Measurements from ENCODE around the gene ADAMTSL1.
A peak's percentile ranks its signal among the peaks of the same experiment; 100 is the strongest.

The ADAMTSL1 gene

DNA sequence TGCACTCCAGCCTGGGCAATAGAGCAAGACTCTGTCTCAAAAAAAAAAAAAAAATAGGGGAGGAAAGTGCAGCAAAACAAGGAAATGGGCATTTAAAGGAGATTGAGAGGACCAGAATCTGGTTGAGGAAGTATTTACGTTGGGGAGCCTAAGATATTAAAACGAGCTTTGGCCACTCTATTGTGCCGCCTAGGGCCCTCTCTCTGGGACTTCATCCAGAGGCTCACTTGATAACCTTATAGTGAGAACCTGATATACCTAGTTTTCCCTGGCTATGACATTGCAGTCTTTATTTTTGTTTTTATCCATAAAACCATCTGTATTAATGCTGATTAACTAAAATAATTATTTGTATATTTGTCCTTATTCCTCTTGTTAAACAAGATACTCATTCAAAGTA is 345.5 kb downstream of the ADAMTSL1 start:
- no peak for DNase-seq (ENCODE audit: low read depth)

DNA sequence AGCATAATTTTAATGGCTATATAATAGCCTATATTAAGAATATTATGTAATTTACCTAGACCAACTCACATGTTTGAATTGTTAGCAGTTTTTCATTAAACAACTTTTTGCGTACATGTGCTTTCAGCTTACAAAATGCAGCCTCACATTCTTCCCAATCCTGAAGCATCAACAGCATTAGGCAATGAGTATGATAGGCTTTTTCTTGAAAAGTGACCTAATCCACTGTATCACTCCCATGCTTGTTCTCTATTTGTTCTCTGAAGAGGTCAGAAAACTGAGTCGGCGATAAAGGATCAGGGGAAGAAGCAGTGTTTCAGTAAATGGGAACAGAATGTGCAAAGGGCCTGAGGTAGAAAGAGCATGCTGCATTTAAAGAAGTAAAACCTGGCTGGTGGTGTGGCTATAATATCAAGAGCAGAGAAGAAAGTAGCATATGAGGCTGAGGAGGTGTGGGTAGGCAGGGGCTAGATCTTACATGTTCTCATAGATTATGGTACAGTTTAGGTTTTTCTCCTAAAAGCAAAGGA is 346.7 kb downstream of the ADAMTSL1 start:
- DNase-seq (ENCODE audit: low read depth): no peak

DNA sequence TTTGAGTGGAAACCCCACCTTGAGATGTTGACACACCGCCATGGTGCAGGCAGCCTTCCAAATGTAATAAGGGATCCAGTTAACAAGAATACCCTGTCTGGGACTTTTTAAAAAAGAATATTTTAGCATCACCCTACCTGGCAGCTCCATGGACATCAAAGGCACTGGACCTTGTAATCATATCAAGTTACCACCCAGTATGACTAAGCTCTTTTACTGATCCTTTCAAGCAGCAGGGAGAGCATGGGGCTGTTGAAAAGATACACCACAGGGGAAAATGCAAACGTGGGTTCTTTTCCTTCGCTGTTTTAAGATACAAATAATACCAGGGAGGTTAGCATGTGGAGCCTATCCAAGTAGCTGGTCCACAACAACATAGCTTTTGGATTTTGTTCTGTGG is 347.8 kb downstream of the ADAMTSL1 start:
- no peak for DNase-seq (ENCODE audit: low read depth)

DNA sequence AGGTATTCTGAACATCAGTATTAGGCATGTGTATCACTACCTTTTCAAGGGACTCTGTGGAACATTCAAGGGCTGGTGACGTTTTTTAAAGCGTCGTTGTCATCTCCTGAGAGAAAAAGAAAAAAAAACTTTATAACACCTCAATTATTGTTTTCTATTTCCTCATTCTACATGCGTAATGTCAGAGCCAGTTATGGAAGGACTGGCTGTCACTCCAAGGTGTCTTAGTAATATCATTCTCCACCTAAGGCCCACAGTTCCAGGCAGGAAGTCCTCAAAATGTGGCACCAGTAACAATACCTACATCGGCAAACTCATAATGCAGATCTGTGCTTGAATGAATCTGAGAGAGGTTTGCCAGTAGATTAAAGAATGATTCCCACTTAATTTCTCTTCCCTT is 348.9 kb downstream of the ADAMTSL1 start:
- no peak for DNase-seq (ENCODE audit: low read depth)

GRCh38 chr9:18824095-18824666 is 350.2 kb downstream of the ADAMTSL1 start:
- no peak for DNase-seq (ENCODE audit: low read depth)

DNA sequence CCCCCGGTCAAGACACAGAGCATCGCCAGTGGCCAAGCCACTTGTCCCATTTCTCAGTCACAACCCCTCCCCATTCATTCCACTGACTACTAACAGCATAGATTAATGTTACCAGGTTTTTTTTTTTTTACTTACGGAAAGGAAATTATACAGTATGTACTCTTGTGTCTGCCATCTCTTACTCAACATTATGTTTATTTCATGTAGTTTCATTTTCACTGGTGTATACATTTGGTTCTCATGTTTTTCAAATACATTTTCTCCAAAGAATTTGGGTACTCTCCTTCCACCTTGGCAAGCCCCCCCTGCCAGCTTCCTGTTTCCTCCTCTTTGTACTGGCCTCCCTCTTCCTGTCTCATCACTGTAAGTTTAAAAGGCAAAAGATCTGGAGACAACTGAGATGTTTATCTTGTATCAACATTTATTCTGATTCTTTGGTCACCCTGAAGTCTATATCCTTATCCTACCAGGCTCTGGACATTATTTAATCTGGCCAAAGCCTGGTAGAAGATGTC is 351.8 kb downstream of the ADAMTSL1 start:
- no peak for DNase-seq (ENCODE audit: low read depth)

DNA sequence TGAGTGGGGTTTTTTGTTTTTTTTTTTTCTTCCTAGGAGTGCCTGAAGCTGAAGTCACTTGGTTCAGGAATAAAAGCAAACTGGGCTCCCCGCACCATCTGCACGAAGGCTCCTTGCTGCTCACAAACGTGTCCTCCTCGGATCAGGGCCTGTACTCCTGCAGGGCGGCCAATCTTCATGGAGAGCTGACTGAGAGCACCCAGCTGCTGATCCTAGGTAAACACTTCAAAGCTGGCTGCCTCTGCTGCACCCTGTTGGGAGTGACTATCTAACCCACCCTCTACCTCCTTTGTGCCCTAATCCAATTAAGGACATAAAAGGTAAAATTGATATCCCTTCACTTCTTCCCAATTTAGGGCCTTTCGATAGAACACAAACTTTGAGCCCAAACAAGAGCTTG is 352.3 kb downstream of the ADAMTSL1 start:
- no peak for DNase-seq (ENCODE audit: low read depth)

DNA sequence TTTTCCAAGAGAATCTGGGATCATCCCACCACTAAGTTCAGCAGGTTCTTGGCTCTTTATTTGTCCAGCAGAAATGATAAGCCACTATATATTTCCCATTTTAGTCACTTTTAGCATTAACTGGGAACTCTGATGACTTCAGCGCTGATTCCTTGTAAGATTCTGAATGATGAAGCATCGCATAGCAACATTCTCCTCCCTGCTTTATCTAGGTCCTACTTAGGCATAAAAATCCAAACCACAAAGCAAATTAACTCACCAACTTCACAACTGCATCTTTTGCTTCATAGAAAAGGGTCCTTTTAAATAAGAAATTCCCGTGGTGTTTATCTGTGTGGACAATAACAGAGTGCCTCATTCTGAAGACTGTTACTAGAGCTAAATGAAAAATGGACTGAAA is 355.1 kb downstream of the ADAMTSL1 start:
- no peak for DNase-seq (ENCODE audit: low read depth)

DNA sequence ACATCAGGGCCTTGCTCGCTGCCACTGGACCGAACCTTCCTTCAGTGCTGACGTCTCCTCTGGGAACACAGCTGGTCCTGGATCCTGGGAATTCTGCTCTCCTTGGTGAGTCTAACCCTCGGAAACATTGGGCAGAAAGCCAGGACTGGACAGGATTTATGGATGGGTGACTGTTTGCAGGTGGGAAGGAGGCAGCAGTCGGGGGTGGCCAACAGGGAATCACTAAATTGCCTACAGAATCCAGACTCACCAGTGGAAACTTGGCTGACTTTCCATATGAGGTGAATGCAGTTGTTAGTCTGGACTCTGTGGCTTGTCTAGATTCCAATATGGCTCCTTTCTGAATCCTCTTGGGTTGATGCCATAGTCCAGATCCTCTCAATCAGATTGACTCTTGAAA is 355.9 kb downstream of the ADAMTSL1 start:
- no peak for DNase-seq (ENCODE audit: low read depth)

DNA sequence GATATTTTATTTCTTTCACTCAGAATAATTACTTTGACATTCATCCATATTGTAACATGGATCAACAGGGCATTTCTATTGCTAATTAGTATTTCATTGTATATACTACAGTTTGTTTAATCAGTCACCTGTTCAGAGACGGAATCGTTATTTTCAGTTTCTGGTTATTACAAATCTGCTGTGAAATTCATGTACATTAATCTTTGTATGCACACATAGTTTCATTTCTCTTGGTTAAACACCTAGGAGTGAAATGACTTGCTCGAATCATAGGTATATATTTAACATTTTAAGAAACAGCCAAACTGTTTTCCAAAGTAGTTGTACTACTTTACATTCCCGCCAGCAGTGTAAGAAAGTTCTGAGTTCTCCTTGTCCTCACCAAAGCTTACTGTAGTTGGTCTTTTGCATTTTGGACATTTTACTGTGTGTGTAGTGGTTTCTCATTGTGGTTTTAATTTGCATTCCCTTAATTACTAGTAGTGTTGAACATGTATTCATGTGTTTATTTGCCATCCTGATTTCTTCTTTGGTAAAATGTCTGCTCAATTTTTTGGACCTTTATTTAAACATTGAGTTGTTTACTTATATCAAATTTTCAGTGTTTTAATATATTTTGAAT is 360.9 kb downstream of the ADAMTSL1 start:
- DNase-seq (ENCODE audit: low read depth): no peak

DNA sequence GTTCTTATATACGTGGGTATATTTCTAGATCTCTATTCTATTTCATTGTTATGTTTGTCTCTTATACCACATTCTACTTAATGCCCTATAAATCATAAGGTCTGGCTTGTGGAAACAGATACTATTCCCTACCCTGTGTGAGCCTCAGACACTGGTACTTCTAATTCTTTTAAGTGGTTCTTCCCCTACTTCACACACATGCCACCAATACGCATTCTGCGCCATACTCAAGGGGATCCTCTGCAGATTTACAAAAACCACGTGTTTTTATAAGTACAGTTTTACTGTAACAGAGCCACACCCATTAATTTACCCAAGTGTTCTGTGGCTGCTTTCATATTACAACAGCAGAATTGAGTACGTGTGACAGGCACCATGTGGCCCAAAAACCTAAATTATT is 363.4 kb downstream of the ADAMTSL1 start:
- DNase-seq (ENCODE audit: low read depth): no peak

GRCh38 chr9:18847576-18848275 is 373.8 kb downstream of the ADAMTSL1 start:
- DNase-seq (ENCODE audit: low read depth): no peak

DNA sequence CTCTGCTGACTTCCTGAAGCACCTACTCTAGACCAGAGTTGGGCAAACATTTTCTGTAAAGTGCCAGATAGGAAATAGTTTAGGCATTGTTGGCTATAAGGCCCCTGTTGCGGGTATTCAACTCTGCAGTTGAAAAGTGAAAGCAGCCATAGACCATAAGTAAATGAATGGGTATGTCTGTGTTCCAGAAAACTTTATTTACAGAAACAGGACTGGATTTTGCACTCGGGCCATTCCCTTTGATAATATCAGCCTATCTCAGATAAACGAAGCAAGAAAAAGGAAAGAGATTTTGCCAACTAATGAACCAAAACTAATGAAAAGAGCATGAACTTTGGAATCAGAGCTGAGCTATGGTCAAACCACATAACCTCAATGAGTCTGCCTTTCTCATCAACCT is 374.7 kb downstream of the ADAMTSL1 start:
- no peak for DNase-seq (ENCODE audit: low read depth)

DNA sequence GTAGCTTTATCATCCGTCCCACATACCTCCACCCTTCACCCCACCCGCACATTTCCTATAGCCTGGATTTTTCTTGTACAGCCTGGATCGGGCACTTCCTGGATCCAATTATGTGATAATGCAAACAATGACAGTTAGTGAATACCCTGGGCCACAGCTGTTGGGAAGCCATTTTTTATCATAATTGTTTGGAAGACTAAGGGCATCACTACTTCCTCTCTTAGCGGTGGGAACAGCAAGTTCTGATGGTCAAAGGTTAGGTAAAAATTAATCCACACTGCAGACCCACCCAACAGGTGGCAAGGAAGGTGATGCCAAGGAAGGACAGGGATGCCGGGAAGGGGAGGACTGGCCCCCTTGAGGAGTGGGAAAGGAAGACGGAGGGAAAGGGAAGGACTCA is 375.3 kb downstream of the ADAMTSL1 start:
- DNase-seq (ENCODE audit: low read depth): no peak

- no peak for DNase-seq (ENCODE audit: low read depth)
Observed at GRCh38 chr9:18849890-18850677, 376.1 kb downstream of the ADAMTSL1 start.

DNA sequence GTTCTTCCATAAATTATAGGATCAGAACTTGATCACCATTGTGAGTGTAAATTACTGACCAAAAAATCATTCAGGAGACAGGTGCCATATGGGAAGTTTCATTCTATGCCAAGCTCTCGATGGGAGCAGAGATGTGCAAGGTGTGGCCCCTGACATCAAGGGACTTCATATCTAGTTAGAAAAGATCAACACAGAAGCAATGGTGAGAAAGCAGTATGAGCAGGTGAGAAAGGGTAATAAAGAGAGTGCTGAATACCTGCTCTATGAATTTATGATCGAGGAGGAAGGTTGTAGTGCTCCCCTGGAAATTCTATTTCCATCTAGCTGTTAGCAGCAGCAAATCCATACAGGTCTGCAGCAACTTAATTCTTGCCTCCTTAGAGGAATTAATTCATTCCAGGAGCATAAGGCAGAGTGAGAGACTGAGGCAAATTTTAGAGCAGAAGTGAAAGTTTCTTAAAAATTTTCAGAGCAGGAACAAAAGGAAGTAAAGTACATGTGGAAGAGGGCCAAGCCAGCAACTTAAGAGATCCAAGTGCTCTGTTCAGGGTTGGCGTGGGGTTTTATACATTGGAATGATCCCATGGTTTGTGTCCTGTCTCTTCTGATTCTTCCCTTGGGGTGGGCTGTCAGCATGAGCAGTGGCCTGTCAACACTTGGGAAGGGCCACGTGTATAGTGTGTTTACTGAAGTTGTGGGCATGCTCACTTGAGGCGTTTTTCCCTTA is 377.3 kb downstream of the ADAMTSL1 start:
- DNase-seq (ENCODE audit: low read depth): no peak

- no peak for DNase-seq (ENCODE audit: low read depth)
Observed at GRCh38 chr9:18855656-18856055, 381.7 kb downstream of the ADAMTSL1 start.

DNA sequence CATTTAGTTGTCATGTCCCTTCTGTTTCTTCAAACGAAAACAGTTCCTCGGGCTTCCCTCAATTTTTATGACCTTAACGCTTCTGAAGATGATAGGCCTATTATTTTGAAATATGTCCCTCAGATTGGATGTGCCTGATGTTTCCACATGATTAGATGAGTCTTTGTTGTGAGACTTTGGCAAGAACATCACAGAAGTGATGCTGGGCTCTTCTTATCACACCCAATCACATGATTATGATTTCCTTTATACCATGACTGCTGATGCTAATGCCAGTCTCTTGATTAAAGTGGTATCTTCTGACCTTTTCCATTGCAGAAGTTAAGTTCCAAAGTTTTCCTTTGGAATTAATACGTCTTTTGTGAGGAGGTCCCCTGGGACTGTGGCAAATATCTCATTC is 383.4 kb downstream of the ADAMTSL1 start:
- DNase-seq (ENCODE audit: low read depth): no peak

DNA sequence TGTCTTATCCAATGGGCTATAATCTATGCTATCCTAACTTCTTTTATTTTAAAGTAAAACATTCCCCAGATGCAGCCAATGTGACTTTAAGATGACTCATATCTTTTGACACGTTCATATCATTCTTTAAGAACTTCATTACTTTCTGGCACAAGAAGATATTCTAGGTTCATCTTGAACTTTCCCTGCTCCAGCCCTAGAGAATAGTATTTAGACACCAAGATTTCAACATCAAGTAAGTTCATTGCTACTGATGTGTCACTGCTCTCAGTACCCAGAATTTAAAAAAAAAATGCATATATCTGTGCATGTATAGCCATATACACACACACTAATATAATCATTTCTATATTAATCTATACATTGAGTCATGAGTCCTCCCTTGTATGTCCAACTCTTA is 383.8 kb downstream of the ADAMTSL1 start:
- peak; percentile 34 for DNase-seq (ENCODE audit: low read depth)

DNA sequence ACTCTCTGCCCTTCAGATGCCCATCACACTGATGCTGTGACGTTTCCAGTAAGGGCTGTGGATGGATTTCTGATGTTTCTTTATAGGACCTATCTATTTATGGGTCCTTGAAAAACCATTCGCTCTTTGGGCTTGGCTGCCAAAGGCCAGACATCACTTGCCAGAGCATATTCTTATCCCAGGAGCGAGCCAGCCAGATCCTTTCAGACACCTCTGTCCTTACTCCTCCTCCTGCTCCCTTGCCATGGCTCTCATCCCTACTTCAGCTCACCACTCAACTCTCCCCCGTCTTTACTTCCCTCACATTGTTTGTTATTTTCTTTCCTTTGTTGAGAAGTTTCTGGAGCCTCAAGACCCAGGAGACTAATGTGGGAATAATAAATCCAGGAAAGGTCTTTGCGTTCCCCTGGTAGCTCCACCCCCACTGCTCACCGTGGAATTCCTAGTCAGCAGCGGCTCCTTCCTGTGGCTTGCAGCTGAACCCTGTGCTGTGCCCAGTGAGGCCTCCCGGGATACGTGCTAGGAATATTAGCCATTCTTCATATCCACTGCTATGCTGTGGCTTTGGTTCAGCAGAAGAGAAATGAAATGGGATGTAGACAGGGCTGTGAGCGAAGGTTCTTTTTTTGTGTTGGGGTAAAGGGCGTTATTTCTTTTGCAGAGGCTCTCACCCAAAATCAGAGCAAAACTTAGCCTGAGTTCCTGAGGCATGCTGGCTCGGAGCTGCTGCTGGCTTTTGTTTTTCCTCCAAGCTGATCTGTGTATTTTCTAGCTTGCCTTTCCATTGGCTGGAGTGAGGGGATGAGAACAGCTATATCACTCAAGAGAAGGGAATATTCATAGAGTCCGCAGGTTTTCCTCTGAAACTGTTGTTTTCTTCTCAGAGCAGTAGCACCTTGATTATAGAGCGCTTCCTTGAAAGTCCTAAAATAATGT is 387.9 kb downstream of the ADAMTSL1 start:
- no peak for DNase-seq (ENCODE audit: low read depth)

DNA sequence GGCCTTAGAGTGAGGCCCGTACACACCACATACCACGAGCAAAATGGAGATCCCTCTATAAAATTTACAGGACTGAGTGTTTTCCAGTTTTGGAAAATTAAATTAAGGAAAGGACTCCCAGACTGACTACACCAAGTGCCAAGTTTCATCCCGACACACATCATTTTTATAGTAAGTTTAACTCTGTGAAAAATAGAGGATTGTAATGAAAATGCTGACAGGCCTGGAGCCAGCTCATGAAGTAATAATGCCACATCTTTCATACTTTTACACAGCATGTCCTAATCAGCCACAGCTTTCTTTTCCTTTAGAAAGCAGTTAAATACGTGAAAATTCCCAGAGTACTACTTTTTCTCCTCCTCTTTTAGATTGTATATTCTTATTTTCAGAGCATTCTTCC is 389.8 kb downstream of the ADAMTSL1 start:
- no peak for DNase-seq (ENCODE audit: low read depth)

Measured in HS-5 (cell line).